ENCODE measurements around the gene CLRN2. TPM values are rescaled to one million over a fixed set of nuclear protein-coding genes. Genes with fewer than 3 reads are reported as not detected.

CLRN2 gene
- total RNA-seq, 1 experiment from 2014 or later = not detected

DNA sequence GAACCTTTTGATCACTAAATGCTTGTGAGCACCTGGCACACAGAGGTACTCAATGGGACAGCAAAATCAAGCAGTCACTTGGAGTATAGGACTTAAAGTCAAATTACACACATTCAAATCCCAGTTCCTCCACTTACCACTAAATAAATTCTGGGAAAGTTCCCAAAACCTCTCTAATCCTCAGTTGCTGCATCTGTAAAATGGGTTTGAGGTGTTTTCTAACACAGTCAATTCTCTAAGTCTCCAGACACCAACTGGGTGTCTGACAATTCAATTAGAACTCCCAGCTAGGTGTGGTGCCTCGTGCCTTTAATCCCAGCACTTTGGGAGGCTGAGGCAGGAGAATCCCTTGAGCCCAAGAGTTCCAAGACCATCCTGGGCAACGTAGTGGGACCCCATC is 22.1 kb upstream of the CLRN2 start:
- ATAC-seq = no peak
- Histone ChIP-seq H3K79me2 (ENCODE audit: insufficient read depth, low read length) (peaks cover 26% of the 10 kb centered on the region), H2AFZ (ENCODE audit: low read depth, low read length, poor library complexity, severe bottlenecking) (no peak overlapping the region), H4K20me1 (ENCODE audit: insufficient read depth) (no peaks in the 10 kb centered on the region; the same call in 1 of the 2 replicates), H3K9ac (ENCODE audit: low read length) (no peak overlapping the region), H3K4me2 (ENCODE audit: low read length) (no peak overlapping the region), H3K4me3 (replicated peaks in 1 of 2; ENCODE audit: low read depth in 1 of 2, low read length in 2 of 2) (no peak overlapping the region), H3K27me3 (ENCODE audit: insufficient read depth, low read length) (no peaks in the 10 kb centered on the region), H3K36me3 (ENCODE audit: control insufficient read depth in 1 of 2, insufficient read depth in 2 of 2, low read length in 2 of 2) (peaks cover 19 to 22% of the 10 kb centered on the region in 2 experiments; a peak in 3 of 4 replicates), H3K9me2 (ENCODE audit: insufficient read depth) (no peaks in the 10 kb centered on the region), H3K4me1 (ENCODE audit: control insufficient read depth in 1 of 2, insufficient read depth in 2 of 2, low read length in 2 of 2) (peaks cover 0 to 10% of the 10 kb centered on the region in 2 experiments; a peak in 1 of 4 replicates), H3K27ac (ENCODE audit: low read depth, low read length) (no peak overlapping the region), H3K9me3 (ENCODE audit: control insufficient read depth in 1 of 2, insufficient read depth in 1 of 2, low read depth in 1 of 2, low read length in 2 of 2) (no peaks in the 10 kb centered on the region)
- BruUV-seq (replicated peaks) = no TSS peak
- POLR2A ChIA-PET = no interaction called here
- RAD21 ChIA-PET (ENCODE audit: low non-redundant PET in 1 of 2, low total read pairs in 2 of 2, uncharacterized antibody in 2 of 2, unreplicated experiment in 2 of 2) = no interaction called here
- DNase-seq (ENCODE audit: low read depth, low spot score) = no peak
- CTCF ChIA-PET = no interaction called here
- intact Hi-C loops (cut with micrococcal nuclease) = no loop called here
- TF ChIP-seq POLR2A (IDR thresholded peaks at IDR 0.05; ENCODE audit: borderline replicate concordance, extremely low read depth, insufficient read depth, insufficient read length) (no peak), FOSL1 (IDR thresholded peaks at IDR 0.05; ENCODE audit: low read depth) (no peak), CBX3 (IDR thresholded peaks at IDR 0.05; ENCODE audit: low read depth) (no peak), EZH2phosphoT487 (IDR thresholded peaks at IDR 0.05; ENCODE audit: borderline replicate concordance) (no peak), ELF1 (IDR thresholded peaks at IDR 0.05; ENCODE audit: borderline replicate concordance, low read depth) (no peak), CEBPB (IDR thresholded peaks at IDR 0.05; ENCODE audit: low read depth) (no peak), JUND (IDR thresholded peaks at IDR 0.05) (no peak), ZFX (IDR thresholded peaks at IDR 0.05) (no peak), POLR2AphosphoS5 (IDR thresholded peaks at IDR 0.05; ENCODE audit: low read depth, low read length) (no peak), ZNF274 (IDR thresholded peaks at IDR 0.05; ENCODE audit: low read depth, low read length) (no peak), SIN3A (IDR thresholded peaks at IDR 0.05; ENCODE audit: low read depth) (no peak)
- TF ChIP-seq, protein P1, sequence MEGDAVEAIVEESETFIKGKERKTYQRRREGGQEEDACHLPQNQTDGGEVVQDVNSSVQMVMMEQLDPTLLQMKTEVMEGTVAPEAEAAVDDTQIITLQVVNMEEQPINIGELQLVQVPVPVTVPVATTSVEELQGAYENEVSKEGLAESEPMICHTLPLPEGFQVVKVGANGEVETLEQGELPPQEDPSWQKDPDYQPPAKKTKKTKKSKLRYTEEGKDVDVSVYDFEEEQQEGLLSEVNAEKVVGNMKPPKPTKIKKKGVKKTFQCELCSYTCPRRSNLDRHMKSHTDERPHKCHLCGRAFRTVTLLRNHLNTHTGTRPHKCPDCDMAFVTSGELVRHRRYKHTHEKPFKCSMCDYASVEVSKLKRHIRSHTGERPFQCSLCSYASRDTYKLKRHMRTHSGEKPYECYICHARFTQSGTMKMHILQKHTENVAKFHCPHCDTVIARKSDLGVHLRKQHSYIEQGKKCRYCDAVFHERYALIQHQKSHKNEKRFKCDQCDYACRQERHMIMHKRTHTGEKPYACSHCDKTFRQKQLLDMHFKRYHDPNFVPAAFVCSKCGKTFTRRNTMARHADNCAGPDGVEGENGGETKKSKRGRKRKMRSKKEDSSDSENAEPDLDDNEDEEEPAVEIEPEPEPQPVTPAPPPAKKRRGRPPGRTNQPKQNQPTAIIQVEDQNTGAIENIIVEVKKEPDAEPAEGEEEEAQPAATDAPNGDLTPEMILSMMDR (IDR thresholded peaks at IDR 0.05 in 2 of 3, conservative IDR thresholded peaks at IDR 0.05 in 1 of 3; ENCODE audit: borderline replicate concordance in 1 of 3, insufficient read depth in 1 of 3, low read depth in 2 of 3, low read length in 2 of 3) = no peak
- TF ChIP-seq, protein P2, sequence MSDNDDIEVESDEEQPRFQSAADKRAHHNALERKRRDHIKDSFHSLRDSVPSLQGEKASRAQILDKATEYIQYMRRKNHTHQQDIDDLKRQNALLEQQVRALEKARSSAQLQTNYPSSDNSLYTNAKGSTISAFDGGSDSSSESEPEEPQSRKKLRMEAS (IDR thresholded peaks at IDR 0.05) = no peak
- TF ChIP-seq, protein P3, sequence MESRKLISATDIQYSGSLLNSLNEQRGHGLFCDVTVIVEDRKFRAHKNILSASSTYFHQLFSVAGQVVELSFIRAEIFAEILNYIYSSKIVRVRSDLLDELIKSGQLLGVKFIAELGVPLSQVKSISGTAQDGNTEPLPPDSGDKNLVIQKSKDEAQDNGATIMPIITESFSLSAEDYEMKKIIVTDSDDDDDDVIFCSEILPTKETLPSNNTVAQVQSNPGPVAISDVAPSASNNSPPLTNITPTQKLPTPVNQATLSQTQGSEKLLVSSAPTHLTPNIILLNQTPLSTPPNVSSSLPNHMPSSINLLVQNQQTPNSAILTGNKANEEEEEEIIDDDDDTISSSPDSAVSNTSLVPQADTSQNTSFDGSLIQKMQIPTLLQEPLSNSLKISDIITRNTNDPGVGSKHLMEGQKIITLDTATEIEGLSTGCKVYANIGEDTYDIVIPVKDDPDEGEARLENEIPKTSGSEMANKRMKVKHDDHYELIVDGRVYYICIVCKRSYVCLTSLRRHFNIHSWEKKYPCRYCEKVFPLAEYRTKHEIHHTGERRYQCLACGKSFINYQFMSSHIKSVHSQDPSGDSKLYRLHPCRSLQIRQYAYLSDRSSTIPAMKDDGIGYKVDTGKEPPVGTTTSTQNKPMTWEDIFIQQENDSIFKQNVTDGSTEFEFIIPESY (IDR thresholded peaks at IDR 0.05; ENCODE audit: extremely low read depth, insufficient replicate concordance, low read length) = no peak
- TF ChIP-seq, protein P4, sequence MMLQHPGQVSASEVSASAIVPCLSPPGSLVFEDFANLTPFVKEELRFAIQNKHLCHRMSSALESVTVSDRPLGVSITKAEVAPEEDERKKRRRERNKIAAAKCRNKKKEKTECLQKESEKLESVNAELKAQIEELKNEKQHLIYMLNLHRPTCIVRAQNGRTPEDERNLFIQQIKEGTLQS (IDR thresholded peaks at IDR 0.05) = no peak

Data from HCT116 (cell line).